ENCODE data around the gene DNAH9.

DNA sequence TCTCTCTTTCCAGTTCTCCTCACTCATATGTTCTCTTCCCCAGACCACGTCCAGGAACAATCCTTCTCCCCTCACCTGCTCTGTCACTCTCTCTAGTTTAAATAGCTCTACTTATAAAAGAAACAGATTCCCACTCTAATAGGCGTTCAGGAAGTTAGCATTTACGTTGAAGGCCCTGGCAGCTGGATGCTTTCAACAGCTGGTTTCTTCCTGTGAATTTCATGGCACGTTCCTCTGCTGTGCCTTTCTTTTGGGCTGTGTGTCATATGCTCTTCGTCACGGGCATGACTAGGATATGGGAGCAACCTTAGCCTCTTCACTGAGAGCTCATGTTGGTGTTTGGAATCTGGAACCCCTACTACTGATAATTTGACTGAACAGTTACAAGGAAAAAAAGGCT, 325.8 kb downstream of the DNAH9 start:
- no peak for TF ChIP-seq CTCF (IDR thresholded peaks at IDR 0.05; ENCODE audit: insufficient read depth, low read length)
- TF ChIP-seq POLR2AphosphoS5 (IDR thresholded peaks at IDR 0.05; ENCODE audit: low read depth): no peak
- TF ChIP-seq, protein P1, sequence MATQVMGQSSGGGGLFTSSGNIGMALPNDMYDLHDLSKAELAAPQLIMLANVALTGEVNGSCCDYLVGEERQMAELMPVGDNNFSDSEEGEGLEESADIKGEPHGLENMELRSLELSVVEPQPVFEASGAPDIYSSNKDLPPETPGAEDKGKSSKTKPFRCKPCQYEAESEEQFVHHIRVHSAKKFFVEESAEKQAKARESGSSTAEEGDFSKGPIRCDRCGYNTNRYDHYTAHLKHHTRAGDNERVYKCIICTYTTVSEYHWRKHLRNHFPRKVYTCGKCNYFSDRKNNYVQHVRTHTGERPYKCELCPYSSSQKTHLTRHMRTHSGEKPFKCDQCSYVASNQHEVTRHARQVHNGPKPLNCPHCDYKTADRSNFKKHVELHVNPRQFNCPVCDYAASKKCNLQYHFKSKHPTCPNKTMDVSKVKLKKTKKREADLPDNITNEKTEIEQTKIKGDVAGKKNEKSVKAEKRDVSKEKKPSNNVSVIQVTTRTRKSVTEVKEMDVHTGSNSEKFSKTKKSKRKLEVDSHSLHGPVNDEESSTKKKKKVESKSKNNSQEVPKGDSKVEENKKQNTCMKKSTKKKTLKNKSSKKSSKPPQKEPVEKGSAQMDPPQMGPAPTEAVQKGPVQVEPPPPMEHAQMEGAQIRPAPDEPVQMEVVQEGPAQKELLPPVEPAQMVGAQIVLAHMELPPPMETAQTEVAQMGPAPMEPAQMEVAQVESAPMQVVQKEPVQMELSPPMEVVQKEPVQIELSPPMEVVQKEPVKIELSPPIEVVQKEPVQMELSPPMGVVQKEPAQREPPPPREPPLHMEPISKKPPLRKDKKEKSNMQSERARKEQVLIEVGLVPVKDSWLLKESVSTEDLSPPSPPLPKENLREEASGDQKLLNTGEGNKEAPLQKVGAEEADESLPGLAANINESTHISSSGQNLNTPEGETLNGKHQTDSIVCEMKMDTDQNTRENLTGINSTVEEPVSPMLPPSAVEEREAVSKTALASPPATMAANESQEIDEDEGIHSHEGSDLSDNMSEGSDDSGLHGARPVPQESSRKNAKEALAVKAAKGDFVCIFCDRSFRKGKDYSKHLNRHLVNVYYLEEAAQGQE (IDR thresholded peaks at IDR 0.05; ENCODE audit: insufficient replicate concordance, low read depth): no peak
- no peak for TF ChIP-seq GABPA (IDR thresholded peaks at IDR 0.05; ENCODE audit: low read depth)
- no peak for TF ChIP-seq SPI1 (IDR thresholded peaks at IDR 0.05; ENCODE audit: borderline replicate concordance, low read depth)
